Hematopoietic multipotent progenitor cell treated with erythropoietin and hydrocortisone succinate and interleukin-3 and kit ligand, for 8 days (in vitro differentiated cells): ENCODE measurements around the gene TNFSF12.

Experiments
- DNase-seq: peaks from one replicate; pipeline ENCODE4 v3.0.0-alpha.2; 2015

The TNFSF12 gene

DNA sequence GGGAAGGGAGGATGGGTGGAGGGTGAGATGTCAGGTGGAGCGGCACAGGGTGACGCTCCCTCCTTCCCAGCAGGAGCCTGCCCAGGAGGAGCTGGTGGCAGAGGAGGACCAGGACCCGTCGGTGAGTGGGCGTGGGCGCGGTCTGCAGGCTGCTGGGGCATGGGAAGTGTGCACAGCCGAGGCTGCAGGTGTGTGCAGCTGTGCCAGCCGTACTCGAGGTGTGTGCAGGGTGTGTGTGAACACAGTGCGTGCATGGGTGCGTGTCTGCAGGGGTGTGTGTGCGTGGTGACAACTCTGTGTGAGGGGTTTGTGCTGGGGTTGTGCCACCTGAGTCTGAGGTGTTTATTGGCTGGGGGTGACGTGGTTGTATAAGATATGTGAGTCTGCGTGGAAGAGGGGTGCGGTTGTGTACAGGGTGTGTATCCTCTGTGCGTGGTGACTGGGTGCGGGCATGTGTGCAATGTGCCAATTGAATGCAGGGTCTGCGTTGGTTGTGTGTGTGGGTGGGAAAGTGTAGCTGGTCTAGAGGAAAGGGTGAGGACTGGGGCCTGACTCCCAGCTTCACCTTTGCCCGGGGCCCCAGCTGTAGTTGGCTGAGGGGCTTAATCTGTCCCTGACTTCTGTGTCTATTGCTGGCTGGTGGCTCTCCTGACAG, 670 bp downstream of the TNFSF12 start:
- no peak for DNase-seq

DNA sequence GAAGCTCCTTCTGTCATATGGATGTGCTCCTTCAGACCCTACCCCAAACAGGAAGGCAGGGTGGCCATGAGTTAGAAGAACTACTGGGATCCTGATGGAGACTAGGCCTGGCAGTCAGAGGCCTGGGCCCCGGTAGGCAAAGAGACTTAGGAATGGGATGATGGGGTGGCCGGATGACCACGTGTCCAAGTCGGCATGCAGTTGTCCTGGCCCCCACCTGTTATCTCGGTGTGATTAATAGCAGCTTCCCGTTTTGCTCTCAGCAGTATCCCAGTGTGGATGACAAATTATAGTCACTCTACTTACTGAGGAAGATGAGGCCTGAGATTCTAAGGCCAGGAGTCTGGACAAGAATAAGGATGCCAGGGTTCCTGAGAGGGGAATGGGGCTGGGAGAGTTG, 1.5 kb downstream of the TNFSF12 start:
- DNase-seq: no peak

GRCh38 chr17:7551396-7551795, 2.5 kb downstream of the TNFSF12 start:
- no peak for DNase-seq

DNA sequence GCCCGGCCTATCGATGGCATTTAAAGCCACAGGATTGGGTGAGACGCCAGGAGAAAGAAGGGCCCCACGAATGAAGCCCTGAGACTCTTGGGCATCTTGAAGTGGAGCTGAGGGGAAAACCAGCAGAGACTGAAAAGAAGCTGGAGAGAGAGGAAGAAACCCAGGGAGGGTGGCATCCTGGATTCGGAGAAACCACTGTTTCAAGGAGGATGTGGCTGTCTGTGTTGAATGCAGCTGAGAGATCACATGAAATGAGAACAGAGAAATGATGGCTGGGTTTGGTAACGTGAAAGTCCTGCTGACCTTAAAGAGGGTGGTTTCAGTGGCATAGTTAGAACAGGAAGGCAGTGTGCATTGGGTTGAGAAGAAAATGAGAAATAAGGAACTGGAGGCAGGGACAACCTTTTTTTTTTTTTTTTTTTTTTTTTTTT, 3.8 kb downstream of the TNFSF12 start:
- no peak for DNase-seq

DNA sequence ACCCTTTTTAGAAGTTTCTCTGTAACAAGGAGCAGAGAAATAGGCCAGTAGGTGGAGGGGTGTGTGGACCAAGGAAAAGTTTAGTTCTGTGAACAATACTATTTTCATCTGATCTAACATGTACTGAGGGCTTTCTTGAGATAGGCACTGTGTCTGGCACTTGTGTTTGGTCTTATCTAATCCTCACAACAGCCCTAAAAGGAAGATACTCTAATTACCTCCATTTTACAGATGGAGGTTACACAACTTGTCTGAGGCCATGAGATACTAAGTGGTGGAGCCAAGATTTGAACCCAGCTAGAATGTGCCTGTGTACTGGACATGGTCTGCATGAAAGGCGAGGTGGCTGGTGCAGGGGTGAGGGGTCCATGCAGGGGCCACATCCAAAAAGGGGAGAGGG, 4.5 kb downstream of the TNFSF12 start:
- peak; percentile 85 for DNase-seq

- DNase-seq: no peak
These were observed 6.6 kb downstream of the TNFSF12 start for GRCh38 chr17:7555320-7555948.

- DNase-seq: no peak
These were observed 7.8 kb downstream of the TNFSF12 start for GRCh38 chr17:7556627-7557026.

GRCh38 chr17:7557147-7557764, 8.4 kb downstream of the TNFSF12 start:
- DNase-seq: no peak

DNA sequence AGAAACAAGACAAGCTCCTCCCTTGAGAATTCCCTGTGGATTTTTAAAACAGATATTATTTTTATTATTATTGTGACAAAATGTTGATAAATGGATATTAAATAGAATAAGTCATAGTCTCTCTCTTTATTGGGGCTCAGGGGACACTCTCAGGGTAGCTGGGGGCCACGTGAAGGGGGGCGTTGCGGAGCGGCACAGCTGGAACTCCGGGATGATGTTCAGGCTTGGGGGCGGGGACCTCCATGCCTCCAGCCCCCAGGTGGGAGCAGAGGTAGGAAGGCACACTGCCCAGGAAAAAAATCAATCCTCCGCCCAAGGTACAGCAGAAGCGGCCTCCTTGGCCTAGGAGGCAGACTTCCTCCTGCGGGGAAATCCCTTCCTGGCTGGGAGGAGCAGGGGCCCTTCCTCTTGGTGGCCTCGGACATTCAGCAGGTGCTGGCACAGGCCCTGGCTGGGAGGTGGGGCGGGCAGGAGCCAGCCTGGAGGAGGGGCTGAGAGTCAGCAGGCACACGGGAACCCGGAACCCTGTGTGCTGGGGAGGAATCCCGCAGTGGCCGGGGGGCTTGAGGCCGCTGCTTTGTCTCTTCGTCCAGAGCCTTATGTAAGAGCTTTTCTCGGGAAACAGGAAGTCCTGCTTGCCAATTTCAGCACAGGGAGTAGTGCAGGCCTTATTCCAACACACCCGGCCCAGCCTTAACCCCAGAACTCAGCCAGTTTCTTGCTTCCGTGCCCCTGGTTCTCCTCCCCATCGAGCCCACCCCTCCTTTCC, 9.1 kb downstream of the TNFSF12 start:
- DNase-seq: peak; percentile 78

GRCh38 chr17:7558544-7559319, 9.9 kb downstream of the TNFSF12 start, which contains the start of gene TNFSF13:
Gene TNFSF13 (plus strand): TSS chr17:7558750. CDS start chr17:7559040, 290 bp downstream.
- DNase-seq: peak; percentile 56

- DNase-seq: no peak
These were observed 10.7 kb downstream of the TNFSF12 start for GRCh38 chr17:7559320-7560171.

DNA sequence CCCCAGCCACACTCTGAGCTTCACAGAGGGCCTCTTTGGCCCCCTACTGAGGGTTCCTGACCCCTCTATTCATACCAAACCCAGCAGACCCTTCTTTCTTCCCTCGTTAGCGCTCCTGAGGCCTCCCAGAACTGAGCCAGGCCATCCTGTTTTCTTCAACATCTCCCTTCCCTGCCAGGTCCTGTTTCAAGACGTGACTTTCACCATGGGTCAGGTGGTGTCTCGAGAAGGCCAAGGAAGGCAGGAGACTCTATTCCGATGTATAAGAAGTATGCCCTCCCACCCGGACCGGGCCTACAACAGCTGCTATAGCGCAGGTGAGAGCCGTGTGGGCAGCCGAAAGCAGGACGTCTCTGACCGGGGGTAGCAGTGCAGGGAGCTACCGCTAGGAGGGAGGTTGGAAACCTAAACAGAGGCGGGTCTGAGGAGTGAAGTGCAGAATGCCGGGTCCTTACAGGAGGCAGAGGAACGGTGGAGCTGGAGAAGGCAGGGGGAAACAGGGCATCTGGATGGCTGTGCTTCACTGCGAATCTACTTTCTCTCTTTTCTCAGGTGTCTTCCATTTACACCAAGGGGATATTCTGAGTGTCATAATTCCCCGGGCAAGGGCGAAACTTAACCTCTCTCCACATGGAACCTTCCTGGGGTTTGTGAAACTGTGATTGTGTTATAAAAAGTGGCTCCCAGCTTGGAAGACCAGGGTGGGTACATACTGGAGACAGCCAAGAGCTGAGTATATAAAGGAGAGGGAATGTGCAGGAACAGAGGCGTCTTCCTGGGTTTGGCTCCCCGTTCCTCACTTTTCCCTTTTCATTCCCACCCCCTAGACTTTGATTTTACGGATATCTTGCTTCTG, 11.5 kb downstream of the TNFSF12 start:
- DNase-seq: peak; percentile 78

DNA sequence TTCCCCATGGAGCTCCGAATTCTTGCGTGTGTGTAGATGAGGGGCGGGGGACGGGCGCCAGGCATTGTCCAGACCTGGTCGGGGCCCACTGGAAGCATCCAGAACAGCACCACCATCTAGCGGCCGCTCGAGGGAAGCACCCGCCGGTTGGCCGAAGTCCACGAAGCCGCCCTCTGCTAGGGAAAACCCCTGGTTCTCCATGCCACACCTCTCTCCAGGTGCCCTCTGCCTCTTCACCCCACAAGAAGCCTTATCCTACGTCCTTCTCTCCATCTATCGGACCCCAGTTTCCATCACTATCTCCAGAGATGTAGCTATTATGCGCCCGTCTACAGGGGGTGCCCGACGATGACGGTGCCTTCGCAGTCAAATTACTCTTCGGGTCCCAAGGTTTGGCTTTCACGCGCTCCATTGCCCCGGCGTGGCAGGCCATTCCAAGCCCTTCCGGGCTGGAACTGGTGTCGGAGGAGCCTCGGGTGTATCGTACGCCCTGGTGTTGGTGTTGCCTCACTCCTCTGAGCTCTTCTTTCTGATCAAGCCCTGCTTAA, 12.2 kb downstream of the TNFSF12 start:
- DNase-seq: peak; percentile 86

DNA sequence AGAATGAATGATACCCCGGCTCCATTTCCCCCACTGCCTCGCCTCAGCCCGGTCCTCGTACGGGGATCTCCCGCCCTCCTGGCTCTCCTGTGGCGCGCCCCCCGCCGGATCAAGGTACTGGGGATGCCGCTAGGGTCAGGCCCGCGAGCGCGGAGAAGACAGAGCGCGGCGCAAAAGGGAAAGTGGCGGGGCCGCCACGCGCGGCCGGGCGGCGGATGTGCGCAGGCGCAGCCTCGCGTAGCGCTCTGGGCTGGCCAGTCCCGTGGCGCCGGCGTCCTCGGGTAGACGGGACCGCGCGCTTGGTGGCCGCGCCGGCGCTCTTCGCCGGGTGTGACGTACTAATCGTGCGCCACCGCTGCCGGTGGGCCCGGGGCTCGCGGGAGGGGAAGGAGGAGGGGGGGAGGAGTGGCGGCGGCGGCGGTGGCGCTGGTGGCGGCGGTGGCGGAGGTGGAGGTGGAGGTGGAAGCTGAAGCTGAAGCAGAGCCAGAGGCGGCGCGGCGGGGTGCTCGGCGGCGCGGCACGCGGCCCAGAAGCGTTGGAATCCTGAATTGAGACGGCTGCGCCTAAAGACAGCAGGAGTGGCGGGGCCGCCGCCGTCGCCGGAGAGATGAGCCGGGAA, 12.8 kb downstream of the TNFSF12 start, which contains the start of gene SENP3:
TSS of gene SENP3 (plus strand) at position 331 of the 619 bp plus-strand sequence. CDS start 1,158 bp downstream, outside the sequence.
- peak; percentile 88 for DNase-seq

GRCh38 chr17:7562208-7562605, 13.3 kb downstream of the TNFSF12 start:
- DNase-seq: no peak

GRCh38 chr17:7563115-7563869, 14.4 kb downstream of the TNFSF12 start:
- DNase-seq: no peak

GRCh38 chr17:7569571-7569970, 20.7 kb downstream of the TNFSF12 start:
- DNase-seq: no peak

DNA sequence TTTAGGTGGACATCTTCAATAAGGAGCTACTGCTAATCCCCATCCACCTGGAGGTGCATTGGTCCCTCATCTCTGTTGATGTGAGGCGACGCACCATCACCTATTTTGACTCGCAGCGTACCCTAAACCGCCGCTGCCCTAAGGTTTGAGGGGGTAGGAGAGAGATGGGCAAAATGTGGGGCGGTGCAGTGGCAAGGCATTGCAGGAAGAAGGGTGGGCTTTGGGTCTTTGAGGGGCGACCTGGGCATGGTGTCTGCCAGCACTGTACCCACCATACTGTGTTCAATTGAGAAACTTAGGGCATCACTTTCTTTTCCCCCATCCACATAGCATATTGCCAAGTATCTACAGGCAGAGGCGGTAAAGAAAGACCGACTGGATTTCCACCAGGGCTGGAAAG, 21.5 kb downstream of the TNFSF12 start:
- no peak for DNase-seq

- no peak for DNase-seq
These were observed 23.4 kb downstream of the TNFSF12 start for GRCh38 chr17:7572338-7572587.
